Measurements from ENCODE around the gene DTNB.

DTNB gene

GRCh38 chr2:25374827-25375226, 298.6 kb downstream of the DTNB start:
- DNase-seq (ENCODE audit: low read depth), result no peak
- TF ChIP-seq, protein P1, sequence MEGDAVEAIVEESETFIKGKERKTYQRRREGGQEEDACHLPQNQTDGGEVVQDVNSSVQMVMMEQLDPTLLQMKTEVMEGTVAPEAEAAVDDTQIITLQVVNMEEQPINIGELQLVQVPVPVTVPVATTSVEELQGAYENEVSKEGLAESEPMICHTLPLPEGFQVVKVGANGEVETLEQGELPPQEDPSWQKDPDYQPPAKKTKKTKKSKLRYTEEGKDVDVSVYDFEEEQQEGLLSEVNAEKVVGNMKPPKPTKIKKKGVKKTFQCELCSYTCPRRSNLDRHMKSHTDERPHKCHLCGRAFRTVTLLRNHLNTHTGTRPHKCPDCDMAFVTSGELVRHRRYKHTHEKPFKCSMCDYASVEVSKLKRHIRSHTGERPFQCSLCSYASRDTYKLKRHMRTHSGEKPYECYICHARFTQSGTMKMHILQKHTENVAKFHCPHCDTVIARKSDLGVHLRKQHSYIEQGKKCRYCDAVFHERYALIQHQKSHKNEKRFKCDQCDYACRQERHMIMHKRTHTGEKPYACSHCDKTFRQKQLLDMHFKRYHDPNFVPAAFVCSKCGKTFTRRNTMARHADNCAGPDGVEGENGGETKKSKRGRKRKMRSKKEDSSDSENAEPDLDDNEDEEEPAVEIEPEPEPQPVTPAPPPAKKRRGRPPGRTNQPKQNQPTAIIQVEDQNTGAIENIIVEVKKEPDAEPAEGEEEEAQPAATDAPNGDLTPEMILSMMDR (IDR thresholded peaks at IDR 0.05; ENCODE audit: control insufficient read depth, extremely low read depth, insufficient read depth), result no peak
- no peak overlapping the region for H3K4me3 ChIP-seq (ENCODE audit: low read depth, low read length)

- DNase-seq (ENCODE audit: low read depth), result no peak
- no peak overlapping the region for H3K4me3 ChIP-seq (ENCODE audit: low read depth, low read length)
- TF ChIP-seq, protein P1 (IDR thresholded peaks at IDR 0.05; ENCODE audit: control insufficient read depth, extremely low read depth, insufficient read depth), result no peak
Measured at GRCh38 chr2:25374411-25374810, 299.0 kb downstream of the DTNB start.

GRCh38 chr2:25373269-25373981, 300.0 kb downstream of the DTNB start:
- DNase-seq (ENCODE audit: low read depth), result peak; percentile 73
- no peak overlapping the region for H3K4me3 ChIP-seq (ENCODE audit: low read depth, low read length)
- TF ChIP-seq, protein P1 (IDR thresholded peaks at IDR 0.05; ENCODE audit: control insufficient read depth, extremely low read depth, insufficient read depth), result no peak

DNA sequence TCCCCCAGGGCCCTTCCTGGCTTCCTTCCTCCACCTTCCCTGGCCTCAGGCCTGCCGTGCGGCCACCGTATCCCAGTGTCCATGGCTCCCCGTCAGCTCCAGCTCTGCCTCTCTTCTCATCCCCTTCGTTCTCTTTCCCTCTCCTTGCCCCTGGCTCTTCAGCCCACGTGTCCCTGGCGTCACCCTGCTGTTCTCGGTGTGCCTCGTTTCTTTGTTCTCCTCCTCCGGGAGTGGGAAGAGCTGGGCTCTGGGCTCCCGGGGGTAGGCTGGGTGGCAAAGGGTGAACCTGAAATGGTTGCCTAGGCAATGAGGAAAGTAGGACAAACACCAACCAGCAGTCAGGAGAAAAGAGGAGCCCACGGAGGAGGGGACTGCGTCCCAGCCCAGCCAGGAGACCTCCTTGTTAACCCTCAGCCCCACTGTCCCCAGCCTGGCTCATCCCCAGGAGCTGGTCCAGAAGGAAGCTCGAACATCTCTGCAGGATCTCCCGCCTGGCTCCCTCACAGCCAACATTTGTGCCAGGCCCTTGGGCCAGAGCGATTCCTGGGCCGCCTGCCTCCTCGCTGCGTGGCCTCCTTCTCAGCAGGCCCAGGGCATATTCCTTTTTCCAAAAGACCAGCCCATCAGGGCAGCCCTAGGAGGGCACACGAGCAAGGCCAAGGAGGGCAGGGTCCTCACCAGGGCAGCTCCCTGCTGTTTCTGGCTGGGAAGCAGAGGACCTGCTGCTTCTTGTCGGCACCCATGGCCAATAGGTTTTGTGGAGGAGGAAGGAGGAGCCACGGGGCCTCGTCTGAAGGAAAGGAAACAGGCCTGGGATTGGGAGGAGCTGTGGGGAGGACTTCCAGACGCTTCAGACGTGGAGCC, 300.7 kb downstream of the DTNB start:
- no peak overlapping the region for H3K4me3 ChIP-seq (ENCODE audit: low read depth, low read length)
- TF ChIP-seq, protein P1 (IDR thresholded peaks at IDR 0.05; ENCODE audit: control insufficient read depth, extremely low read depth, insufficient read depth), result no peak
- no peak for DNase-seq (ENCODE audit: low read depth)

DNA sequence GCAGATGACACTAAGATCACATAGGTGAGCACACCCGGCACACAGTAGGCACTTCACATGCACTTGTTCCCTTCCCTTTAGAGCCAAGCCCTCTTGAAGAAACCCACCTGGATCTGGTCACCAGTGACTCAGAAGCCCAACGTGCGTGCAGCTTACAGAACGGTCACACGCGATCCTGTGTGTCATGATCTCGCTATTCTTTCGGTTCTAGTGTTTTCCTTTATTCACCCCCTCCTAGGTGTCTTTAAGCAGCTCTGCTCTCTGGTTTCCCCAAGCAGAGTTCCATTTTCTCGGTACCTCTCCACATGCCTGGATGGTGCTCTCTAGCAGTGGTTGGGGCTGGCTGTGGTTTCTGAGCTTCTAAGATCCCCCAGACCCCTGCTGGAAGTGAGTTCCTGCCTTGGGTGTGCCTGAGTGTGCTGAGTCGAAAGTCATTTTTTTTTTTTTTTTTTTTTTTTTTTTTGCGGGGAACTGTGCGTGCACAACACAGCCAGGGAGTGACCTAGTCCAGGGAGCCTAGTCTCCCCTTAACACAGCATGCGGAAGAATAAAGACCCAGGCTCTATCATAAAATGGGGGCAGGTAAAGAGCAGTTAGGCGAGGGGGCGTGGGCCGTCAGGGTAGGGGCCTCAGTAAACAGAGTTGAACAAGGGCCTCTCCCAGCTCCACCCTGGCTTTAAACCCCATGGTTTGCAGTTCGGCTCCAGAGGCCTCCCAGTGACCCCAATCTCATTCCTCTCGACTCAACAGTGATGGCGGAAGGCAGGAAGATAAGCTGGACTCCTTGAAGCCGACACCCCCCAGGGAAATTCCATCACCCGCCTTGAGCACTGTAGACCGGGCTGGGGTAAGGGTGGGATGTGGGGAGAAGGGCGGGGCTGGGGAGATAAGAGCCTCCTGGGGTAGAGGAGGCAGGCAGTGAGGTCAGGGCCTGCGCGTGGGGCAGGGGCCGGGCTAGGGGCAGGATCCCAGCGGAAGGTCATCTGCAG, 301.8 kb downstream of the DTNB start:
- H3K4me3 ChIP-seq (ENCODE audit: low read depth, low read length), result no peak overlapping the region
- DNase-seq (ENCODE audit: low read depth), result no peak
- TF ChIP-seq, protein P1 (IDR thresholded peaks at IDR 0.05; ENCODE audit: control insufficient read depth, extremely low read depth, insufficient read depth), result no peak

- TF ChIP-seq, protein P1 (IDR thresholded peaks at IDR 0.05; ENCODE audit: control insufficient read depth, extremely low read depth, insufficient read depth), result no peak
- no peak overlapping the region for H3K4me3 ChIP-seq (ENCODE audit: low read depth, low read length)
- DNase-seq (ENCODE audit: low read depth), result no peak
Measured at GRCh38 chr2:25369876-25370275, 303.5 kb downstream of the DTNB start.

All from LNCaP clone FGC (cell line).